ENCODE data around the gene KLRC1.
"Not testable (repeated sequence)": the region's sequence is repeated elsewhere in the genome, so short reads cannot be mapped to it uniquely, and the experiment has no call there.

Gene KLRC1

GRCh38 chr12:10453156-10453555, at the start of gene KLRC1:
Gene KLRC1 (minus strand): TSS chr12:10453377. CDS start chr12:10451156, 2,221 bp downstream.
- DNase-seq = no peak

GRCh38 chr12:10501030-10501429, 47.9 kb upstream of the KLRC1 start:
- DNase-seq = no peak

- no peak for DNase-seq
Measured at GRCh38 chr12:10498042-10498441, 44.9 kb upstream of the KLRC1 start.

GRCh38 chr12:10497602-10498001, 44.4 kb upstream of the KLRC1 start:
- no peak for DNase-seq

- no peak for DNase-seq
Measured at GRCh38 chr12:10491766-10492165, 38.6 kb upstream of the KLRC1 start.

GRCh38 chr12:10487328-10487727, 34.2 kb upstream of the KLRC1 start:
- not testable (repeated sequence) for DNase-seq

- not testable (repeated sequence) for DNase-seq
Measured at GRCh38 chr12:10481901-10482300, 28.7 kb upstream of the KLRC1 start.

GRCh38 chr12:10472808-10473207, 19.6 kb upstream of the KLRC1 start:
- DNase-seq = not testable (repeated sequence)

- DNase-seq = no peak
Measured at GRCh38 chr12:10469701-10470100, 16.5 kb upstream of the KLRC1 start.

GRCh38 chr12:10466311-10466710, 13.1 kb upstream of the KLRC1 start:
- no peak for DNase-seq

- DNase-seq = no peak
Measured at GRCh38 chr12:10457760-10458159, 4.6 kb upstream of the KLRC1 start.

GRCh38 chr12:10456856-10457255, 3.7 kb upstream of the KLRC1 start:
- DNase-seq = no peak

- no peak for DNase-seq
Measured at GRCh38 chr12:10455766-10456165, 2.6 kb upstream of the KLRC1 start.

GRCh38 chr12:10454531-10454930, 1.4 kb upstream of the KLRC1 start:
- no peak for DNase-seq

GRCh38 chr12:10448236-10448635, 4.9 kb downstream of the KLRC1 start:
- DNase-seq = no peak

GRCh38 chr12:10446052-10446451, 7.1 kb downstream of the KLRC1 start:
- DNase-seq = not testable (repeated sequence)

- not testable (repeated sequence) for DNase-seq
Measured at GRCh38 chr12:10441144-10441543, 12.0 kb downstream of the KLRC1 start.

- not testable (repeated sequence) for DNase-seq
Measured at GRCh38 chr12:10439608-10440274, 13.4 kb downstream of the KLRC1 start.

GRCh38 chr12:10437601-10438000, 15.6 kb downstream of the KLRC1 start:
- not testable (repeated sequence) for DNase-seq

GRCh38 chr12:10435816-10436215, 17.4 kb downstream of the KLRC1 start, which contains the start of gene KLRC2:
Gene KLRC2 (minus strand): TSS chr12:10436010. CDS start chr12:10435986, 24 bp downstream.
- DNase-seq = not testable (repeated sequence)

GRCh38 chr12:10430623-10431022, 22.6 kb downstream of the KLRC1 start:
- not testable (repeated sequence) for DNase-seq

- not testable (repeated sequence) for DNase-seq
Measured at GRCh38 chr12:10425938-10426337, 27.2 kb downstream of the KLRC1 start.

- DNase-seq = not testable (repeated sequence)
Measured at GRCh38 chr12:10424260-10424899, 28.8 kb downstream of the KLRC1 start.

- not testable (repeated sequence) for DNase-seq
Measured at GRCh38 chr12:10422159-10422558, 31.0 kb downstream of the KLRC1 start.
